Upper lobe of right lung (tissue), 1 donor: Measurements from ENCODE around the gene NDUFC2. TPM values are rescaled to one million over a fixed set of nuclear protein-coding genes. Genes with fewer than 3 reads are reported as not detected.

ENCODE experiments used
- ATAC-seq: fragments of 200-7000 bp; cut with Tn5 transposase; one replicate; pipeline ENCODE4 v1.9.1; 2020; ENCODE audit warnings: mild to moderate bottlenecking, moderate library complexity
- DNase-seq: peaks from one replicate; pipeline ENCODE4 v3.0.0-alpha.2; 2020
- H3K27ac ChIP-seq: fragments of 200-600 bp; one replicate; pipeline ENCODE4 v1.8.0; 2022
- H3K27me3 ChIP-seq: fragments of 200-600 bp; one replicate; pipeline ENCODE4 v1.8.0; 2022; ENCODE audit warnings: mild to moderate bottlenecking
- H3K36me3 ChIP-seq: fragments of 200-600 bp; one replicate; pipeline ENCODE4 v1.8.0; 2022
- H3K4me1 ChIP-seq: fragments of 200-600 bp; one replicate; pipeline ENCODE4 v1.8.0; 2022
- H3K4me3 ChIP-seq: fragments of 200-600 bp; one replicate; pipeline ENCODE4 v1.8.0; 2022; ENCODE audit warnings: mild to moderate bottlenecking
- H3K9me3 ChIP-seq: fragments of 200-600 bp; one replicate; pipeline ENCODE4 v1.8.0; 2022
- CTCF ChIP-seq: fragments of 200-600 bp; IDR thresholded peaks from one replicate; pipeline ENCODE4 v1.8.0; 2022; ENCODE audit warnings: antibody characterized with exemption
- intact Hi-C: fragments of 100-400 bp; cut with DNase I; formaldehyde crosslinking; loops from one replicate; pipeline ENCODE4 v1.11.0; 2022
- total RNA-seq: library from RNA; stranded (reverse); fragmentation: NEBNext Ultra II Directional; extraction: Animal tissue kit (Norgen Biotek cat#: 25700); gene quantifications from one replicate; pipeline ENCODE4 v1.2.1, GENCODE V29; 2021
- donor health status: DM: no; HTN: yes; CAD: no; lungs with severe emphysema.

The NDUFC2 gene
- total RNA-seq, 1 donor from 2014 or later: 140 TPM

- Histone ChIP-seq H3K27ac (peak overlapping the region; percentile 74), H3K9me3 (no peaks in the 10 kb centered on the region), H3K4me3 (no peak overlapping the region), H3K36me3 (no peaks in the 10 kb centered on the region), H3K4me1 (peaks cover 17% of the 10 kb centered on the region), H3K27me3 (no peaks in the 10 kb centered on the region)
- no peak for TF ChIP-seq CTCF
- DNase-seq (no peak), ATAC-seq (no peak)
- intact Hi-C loops: no loop called here
These were observed 40.2 kb downstream of the NDUFC2 start for GRCh38 chr11:78039391-78039918.

DNA sequence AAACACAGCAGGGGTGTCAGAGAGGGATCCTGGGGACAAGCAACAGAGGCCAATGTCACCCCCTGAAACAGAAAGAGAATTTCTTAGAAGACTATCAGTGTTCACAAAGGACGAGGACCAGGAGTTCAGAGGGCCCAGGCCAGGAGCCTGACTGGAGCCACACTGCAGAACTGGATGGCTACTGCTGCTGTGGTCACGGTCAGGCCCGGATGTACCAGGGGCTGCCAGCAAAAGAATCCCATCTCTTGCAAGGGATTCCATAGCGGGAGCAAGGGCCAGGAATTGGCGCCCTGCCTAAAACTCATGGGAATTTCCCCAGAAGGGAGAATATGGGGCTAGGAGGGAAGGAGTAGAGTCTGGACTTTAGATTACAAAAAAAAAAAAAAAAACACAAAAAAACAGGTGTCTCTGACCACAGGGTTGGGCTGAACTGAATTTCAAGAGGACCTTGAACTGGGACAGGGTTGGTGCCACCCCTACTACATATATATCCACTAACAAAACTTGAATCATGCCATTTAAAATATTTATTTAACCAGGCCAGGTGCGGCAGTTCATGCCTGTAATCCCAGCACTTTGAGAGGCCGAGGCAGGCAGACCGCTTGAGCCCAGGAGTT, 40.9 kb downstream of the NDUFC2 start:
- no peak for TF ChIP-seq CTCF
- Histone ChIP-seq H3K36me3 (no peaks in the 10 kb centered on the region), H3K4me1 (peaks cover 17% of the 10 kb centered on the region), H3K4me3 (no peak overlapping the region), H3K9me3 (no peaks in the 10 kb centered on the region), H3K27me3 (no peaks in the 10 kb centered on the region), H3K27ac (no peak overlapping the region)
- intact Hi-C loops: no loop called here
- ATAC-seq (no peak), DNase-seq (no peak)

DNA sequence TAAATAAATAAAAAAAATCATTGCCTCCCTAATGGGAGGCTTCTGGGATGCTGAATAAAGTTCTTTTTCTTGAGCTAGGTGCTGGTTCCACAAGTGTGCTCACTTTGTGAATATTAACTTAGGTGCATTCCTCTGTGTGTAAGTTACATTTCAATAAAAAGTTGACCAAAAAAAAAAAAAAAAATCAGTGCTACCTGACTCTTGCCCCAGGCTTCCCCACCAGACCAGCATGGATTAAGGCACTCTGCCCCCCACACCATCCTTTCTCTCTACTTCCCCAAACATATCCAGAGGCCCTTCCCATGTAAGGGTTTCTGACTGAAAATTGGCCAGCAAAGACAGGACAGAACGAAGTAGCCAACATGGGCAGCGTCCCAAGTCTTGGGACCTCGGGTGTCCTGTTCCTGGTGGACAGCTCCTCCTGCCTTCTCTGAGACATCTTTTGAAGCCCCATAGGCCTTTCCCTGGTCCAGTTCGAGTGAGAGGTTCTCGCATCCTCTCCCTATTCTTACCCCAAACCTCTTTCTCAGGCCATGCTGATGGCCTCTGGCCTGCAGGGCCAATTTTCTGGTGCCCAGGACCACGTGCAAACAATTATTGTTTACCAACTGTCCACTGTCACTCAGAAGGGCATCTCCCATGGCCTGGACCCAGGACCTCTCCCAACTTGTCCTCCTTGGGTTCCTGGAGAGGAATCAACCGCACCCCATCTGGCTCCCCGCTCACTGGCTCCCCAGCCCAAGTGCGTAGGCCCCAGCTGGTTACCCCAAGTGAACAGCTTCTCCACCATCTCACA, 41.6 kb downstream of the NDUFC2 start:
- peaks cover 17% of the 10 kb centered on the region for H3K4me1 ChIP-seq
- intact Hi-C loops: no loop called here
- no peaks in the 10 kb centered on the region for H3K27me3 ChIP-seq
- no peaks in the 10 kb centered on the region for H3K36me3 ChIP-seq
- DNase-seq: no peak
- TF ChIP-seq CTCF: no peak
- H3K9me3 ChIP-seq: no peaks in the 10 kb centered on the region
- no peak overlapping the region for H3K4me3 ChIP-seq
- no peak for ATAC-seq
- H3K27ac ChIP-seq: no peak overlapping the region

- DNase-seq: peak; percentile 77
- Histone ChIP-seq H3K4me1 (peaks cover 17% of the 10 kb centered on the region), H3K36me3 (no peaks in the 10 kb centered on the region), H3K27ac (no peak overlapping the region), H3K27me3 (no peaks in the 10 kb centered on the region), H3K4me3 (no peak overlapping the region), H3K9me3 (no peaks in the 10 kb centered on the region)
- ATAC-seq: peak; percentile 91
- TF ChIP-seq CTCF: no peak
- intact Hi-C loops: no loop called here
These were observed 42.6 kb downstream of the NDUFC2 start for GRCh38 chr11:78037056-78037455.

GRCh38 chr11:78036313-78036712, 43.3 kb downstream of the NDUFC2 start:
- H3K4me3 ChIP-seq: no peak overlapping the region
- no peak for TF ChIP-seq CTCF
- DNase-seq: no peak
- intact Hi-C loops: no loop called here
- H3K27ac ChIP-seq: no peak overlapping the region
- no peaks in the 10 kb centered on the region for H3K27me3 ChIP-seq
- ATAC-seq: no peak
- peaks cover 17% of the 10 kb centered on the region for H3K4me1 ChIP-seq
- no peaks in the 10 kb centered on the region for H3K9me3 ChIP-seq
- no peaks in the 10 kb centered on the region for H3K36me3 ChIP-seq
